ENCODE measurements around the gene GVQW3. TPM values are rescaled to one million over a fixed set of nuclear protein-coding genes. Genes with fewer than 3 reads are reported as not detected.

Gene GVQW3
- 0.36 TPM for total RNA-seq

- ATAC-seq, result peak; percentile 99
Observed at GRCh38 chr11:76380977-76381719, at the start of gene GVQW3, which contains the start of gene THAP12. Gene GVQW3 (plus strand): TSS chr11:76381323. CDS start chr11:76381829, 506 bp downstream. Gene THAP12 (minus strand): TSS chr11:76381132. CDS start chr11:76380836, 296 bp downstream.

DNA sequence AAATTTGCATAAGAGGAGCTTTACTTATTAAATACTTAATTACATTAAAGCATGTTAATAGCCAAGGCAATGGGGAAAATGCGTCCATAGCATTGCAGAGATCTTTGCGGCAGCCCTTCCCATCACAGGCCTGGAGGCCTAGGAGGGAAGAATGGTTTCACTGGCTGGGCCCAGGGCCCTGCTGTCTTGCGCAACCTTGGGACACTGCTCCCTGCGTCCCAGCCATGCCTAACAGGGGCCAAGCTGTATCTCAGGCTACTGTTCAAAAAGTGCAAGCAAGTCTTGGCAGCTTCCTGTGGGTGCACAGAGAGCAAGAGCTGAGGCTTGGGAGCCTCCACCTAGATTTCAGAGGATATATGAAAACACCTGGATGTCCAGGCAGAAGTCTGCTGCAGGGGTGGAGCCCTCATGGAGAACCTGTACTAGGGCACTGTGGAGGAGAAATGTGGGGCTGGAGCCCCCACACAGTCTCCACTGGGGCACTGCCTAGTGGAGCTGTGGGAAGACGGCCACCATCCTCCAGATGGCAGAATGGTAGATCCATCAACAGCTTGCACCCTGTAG, 46.2 kb upstream of the GVQW3 start:
- no peak for ATAC-seq

DNA sequence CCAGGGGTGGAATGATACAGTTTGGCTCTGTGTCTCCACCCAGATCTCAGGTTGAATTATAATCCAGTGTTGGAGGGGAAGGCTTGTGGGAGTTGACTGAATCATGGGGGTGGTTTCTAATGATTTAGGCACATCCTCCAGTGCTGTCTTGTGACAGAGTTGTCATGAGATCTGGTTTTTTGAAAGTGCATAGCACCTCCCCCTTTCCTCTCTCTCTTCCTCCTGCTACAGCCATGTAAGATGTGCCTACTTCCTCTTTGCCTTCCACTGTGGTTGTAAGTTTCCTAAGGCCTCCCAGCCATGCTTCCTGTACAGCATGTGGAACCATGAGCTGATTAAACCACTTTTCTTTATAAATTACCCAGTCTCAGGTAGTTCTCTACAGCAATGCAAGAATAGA, 45.3 kb upstream of the GVQW3 start:
- no peak for ATAC-seq

DNA sequence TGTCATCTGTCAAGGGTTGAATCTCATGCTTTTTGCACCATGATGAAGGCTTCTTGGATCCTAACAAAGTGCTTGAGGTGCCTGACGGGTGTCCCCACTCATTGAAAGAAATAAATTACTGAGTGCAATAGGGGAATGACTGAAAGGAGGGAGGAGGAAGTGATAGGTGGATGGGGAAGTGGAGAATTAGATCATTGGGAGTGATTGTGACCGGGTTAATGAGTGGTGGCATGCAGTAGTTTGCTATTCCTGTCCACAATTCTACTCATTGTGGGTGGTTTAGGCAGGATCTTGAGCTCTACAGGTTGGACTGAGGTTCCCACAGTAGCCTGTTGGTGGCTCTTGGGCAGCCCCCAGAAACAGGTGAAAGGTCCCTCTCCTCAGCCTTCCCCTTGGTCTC, 44.5 kb upstream of the GVQW3 start:
- ATAC-seq, result no peak

- ATAC-seq, result no peak
Observed at GRCh38 chr11:76337469-76337868, 43.7 kb upstream of the GVQW3 start.

GRCh38 chr11:76337923-76338322, 43.2 kb upstream of the GVQW3 start:
- ATAC-seq, result no peak

- ATAC-seq, result no peak
Observed at GRCh38 chr11:76339221-76339620, 41.9 kb upstream of the GVQW3 start.

- ATAC-seq, result no peak
Observed at GRCh38 chr11:76347466-76347865, 33.7 kb upstream of the GVQW3 start.

DNA sequence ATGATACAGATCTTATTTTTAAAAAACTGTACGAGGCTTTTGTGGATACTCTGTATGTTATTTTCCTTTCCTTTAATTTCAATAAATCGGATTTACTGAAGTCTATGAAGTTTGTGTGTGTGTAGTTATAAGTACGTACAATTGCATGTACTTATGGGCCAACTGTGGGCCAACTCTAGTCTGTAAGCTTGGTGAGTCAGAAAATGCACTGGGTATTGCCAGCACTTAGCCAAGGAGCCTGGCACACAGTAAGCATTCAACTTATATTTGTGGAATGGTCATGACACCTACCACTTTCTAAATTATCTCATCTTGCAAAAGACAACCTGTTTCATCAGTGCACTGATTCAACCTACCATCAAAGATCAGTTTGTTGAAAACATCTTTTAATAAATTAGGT, 32.8 kb upstream of the GVQW3 start:
- ATAC-seq, result no peak

- ATAC-seq, result no peak
Observed at GRCh38 chr11:76355172-76355571, 26.0 kb upstream of the GVQW3 start.

GRCh38 chr11:76361374-76361773, 19.7 kb upstream of the GVQW3 start:
- no peak for ATAC-seq

DNA sequence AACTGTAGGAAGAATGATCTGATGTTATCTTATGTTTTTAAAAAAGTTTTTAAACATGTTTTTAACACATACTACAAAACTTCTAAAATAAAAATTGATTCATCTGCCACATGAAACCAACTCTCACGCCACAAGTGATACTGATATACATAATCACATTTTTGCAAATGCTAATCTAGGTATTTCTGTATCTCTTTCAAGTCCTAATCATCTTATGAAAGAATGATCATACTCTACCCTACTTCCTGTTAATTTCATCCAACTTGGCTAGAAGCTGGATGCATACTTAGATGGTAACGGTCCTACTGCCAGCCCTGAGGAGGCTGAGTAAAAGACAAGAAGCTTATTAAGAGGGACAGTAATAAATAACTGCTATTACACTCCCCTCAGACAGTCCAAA, 19.3 kb upstream of the GVQW3 start:
- ATAC-seq, result no peak

DNA sequence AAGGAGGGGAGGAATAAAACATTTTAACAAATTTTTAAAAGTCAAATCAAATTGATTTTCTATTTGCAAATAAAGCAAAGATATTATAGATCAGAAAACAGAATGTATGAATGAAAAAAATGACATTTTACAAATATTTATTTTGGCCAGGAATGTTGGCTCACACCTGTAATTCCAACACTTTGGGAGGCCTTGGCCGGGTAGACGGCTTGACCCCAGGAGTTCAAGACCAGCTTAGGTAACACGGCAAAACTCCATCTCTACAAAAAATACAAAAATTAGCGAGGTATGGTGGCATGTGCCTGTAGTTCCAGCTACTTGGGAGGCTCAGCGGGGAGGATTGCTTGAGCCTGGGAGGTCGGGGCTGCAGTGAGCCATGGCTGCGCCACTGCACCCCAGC, 18.4 kb upstream of the GVQW3 start:
- no peak for ATAC-seq

DNA sequence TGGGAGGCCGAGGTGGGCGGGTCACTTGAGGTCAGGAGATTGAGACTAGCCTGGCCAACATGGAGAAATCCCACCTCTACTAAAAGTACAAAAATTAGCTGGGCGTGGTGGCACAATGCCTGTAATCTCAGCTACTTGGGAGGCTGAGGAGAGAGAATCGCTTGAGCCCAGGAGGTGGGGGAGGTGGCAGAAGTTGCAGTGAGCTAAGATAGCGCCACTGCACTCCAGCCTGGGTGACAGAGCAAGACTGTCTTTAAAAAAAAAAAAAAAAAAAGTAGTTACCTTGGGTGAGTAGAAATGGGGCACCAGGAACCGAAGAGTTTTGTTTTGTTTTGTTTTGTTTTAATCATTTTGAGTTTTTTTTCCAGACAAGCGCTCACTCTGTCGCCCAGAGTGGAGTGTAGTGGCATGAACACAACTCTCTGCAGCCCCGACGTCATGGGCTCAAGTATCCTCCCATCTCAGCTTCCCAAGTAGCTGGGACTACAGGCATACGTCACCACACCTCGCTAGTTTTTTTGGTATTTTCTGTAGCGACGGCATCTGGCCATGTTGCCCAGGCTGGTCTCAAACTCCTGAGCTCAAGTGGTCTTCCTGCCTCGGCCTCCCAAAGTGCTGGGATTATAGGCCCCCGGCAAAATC, 16.0 kb upstream of the GVQW3 start:
- ATAC-seq, result no peak

DNA sequence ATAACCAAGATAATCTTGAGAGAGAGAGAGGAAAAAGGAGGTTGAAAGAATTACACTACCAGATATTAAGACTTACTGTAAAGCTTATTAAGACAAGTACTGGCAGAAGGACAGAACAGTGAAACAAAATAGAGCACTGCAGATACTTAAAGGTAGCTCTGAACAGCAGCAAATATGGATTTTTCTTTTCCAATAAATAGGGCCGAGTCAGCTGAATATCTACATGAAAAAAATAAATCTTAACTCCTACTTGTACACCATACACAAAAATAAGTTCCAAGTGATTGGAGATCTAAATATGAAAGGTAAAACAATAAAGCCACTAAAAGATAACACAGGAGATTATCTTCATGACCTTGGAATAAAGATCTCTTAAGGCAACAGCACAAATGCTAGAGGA, 12.6 kb upstream of the GVQW3 start:
- no peak for ATAC-seq

- no peak for ATAC-seq
Observed at GRCh38 chr11:76369406-76369805, 11.7 kb upstream of the GVQW3 start.

DNA sequence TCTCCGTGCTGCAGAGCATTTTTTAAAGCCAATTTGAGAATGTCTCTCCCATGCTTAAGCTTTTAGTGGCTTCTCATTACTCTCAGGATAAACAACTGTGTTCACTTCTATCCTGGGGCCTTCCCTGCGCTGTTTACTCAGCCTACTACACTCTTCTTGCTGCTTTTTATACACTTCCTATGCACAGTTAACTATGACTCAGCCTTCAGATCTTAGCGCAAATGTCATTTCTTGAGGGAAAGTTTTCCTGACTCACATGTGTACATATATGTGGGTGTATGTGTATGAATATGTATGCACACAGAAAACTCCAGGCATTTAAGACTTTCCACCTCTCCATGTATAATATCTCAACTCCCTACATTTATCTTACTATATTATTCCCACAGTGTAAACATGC, 10.0 kb upstream of the GVQW3 start:
- peak; percentile 69 for ATAC-seq

DNA sequence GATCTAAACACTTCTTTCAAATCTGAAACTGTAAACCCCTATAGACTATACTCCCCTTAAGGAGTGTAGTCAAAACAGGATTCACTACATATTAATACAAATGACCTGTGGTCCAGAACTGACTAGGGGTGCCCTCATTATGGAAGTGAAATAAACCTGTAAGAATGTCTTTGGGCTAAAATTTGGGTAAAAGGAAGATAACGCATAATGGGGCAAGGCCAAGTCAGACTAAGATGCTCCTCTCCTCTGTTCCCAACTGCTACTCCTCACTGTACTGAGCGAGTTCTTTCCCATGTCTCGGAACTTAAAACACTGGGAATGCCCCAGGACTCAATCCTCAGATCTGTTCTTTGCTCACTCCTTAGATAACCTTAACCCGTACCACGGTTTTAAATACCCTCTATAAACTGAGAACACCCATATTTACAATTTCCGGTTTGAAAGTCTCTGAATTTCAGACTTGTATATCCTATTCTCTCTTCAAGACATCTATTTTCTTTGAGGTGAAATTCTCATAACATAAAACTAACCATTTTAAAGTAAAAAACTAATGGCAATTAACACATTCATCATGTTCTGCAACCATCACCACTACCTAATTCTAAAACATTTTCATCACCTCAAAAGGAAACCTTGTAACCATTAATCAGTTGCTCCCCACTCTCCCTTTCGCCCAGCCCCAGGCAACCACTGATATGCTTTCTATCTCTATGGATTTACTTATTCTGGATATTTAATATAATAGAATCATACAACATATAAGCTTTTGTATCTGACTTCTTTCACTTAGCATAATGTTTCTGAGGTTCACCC, 4.2 kb upstream of the GVQW3 start:
- ATAC-seq, result no peak

DNA sequence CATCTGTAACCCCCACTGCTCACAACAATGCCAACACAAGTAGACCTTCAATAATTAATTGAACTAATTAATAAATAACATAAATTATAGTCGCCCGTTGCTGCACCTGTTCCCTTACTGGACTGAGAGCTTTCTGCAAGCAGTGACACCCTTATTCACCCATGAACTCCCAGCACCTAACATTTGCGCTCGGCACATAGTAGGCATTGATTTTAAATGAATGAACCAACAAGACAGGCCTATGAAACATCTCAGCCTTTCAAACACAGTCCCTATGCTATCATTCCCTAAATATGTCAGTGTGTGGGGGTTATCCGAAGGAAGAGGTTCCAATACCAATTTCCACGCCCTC, 1.3 kb upstream of the GVQW3 start:
- ATAC-seq, result no peak

- no peak for ATAC-seq
Observed at GRCh38 chr11:76380159-76380976, 755 bp upstream of the GVQW3 start.

DNA sequence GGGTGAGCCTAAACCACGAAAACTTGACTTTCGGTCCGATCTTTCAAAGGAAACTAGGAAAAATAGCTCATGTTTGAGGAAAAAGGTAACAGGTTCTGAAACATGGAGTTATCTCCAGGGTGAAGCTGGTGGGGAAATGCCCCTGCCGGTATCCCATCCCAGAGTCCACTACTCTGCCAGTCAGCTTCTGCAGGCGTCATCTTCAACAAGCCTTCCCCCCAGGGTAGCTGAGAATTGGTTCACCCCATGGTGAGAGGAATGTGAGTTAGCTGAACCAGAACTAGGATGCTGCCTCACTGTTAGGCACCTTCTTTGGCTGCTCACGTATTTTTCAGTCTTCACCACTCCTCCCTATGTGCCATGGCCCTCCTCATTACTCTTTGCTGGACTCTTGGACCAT, 1.1 kb downstream of the GVQW3 start:
- no peak for ATAC-seq

GRCh38 chr11:76385903-76386302, 4.8 kb downstream of the GVQW3 start:
- ATAC-seq, result no peak
